Choroid plexus epithelial cell (primary cell): ENCODE data around the gene TAS2R4.
A peak's percentile ranks its signal among the peaks of the same experiment; 100 is the strongest.
"Not testable (repeated sequence)": the region's sequence is repeated elsewhere in the genome, so short reads cannot be mapped to it uniquely, and the experiment has no call there.

Experiments
- DNase-seq: peaks from one replicate; pipeline ENCODE4 v3.0.0-alpha.2; 2010; ENCODE audit warnings: low read depth
- H3K4me3 ChIP-seq: 2 replicates; pipeline ENCODE4 v1.5.1; 2011; ENCODE audit warnings: low read depth, mild to moderate bottlenecking, control low read depth, low read length, moderate library complexity
- TF ChIP-seq, protein P1 (sequence below): conservative IDR thresholded peaks from 2 replicates; pipeline ENCODE4 v1.5.1; 2011; ENCODE audit warnings: low read depth, mild to moderate bottlenecking, control low read depth, inconsistent platforms, low read length, moderate library complexity

TAS2R4 gene

GRCh38 chr7:141785706-141786552, 9.5 kb downstream of the TAS2R4 start:
- TF ChIP-seq, protein P1, sequence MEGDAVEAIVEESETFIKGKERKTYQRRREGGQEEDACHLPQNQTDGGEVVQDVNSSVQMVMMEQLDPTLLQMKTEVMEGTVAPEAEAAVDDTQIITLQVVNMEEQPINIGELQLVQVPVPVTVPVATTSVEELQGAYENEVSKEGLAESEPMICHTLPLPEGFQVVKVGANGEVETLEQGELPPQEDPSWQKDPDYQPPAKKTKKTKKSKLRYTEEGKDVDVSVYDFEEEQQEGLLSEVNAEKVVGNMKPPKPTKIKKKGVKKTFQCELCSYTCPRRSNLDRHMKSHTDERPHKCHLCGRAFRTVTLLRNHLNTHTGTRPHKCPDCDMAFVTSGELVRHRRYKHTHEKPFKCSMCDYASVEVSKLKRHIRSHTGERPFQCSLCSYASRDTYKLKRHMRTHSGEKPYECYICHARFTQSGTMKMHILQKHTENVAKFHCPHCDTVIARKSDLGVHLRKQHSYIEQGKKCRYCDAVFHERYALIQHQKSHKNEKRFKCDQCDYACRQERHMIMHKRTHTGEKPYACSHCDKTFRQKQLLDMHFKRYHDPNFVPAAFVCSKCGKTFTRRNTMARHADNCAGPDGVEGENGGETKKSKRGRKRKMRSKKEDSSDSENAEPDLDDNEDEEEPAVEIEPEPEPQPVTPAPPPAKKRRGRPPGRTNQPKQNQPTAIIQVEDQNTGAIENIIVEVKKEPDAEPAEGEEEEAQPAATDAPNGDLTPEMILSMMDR, result peak; percentile 81

DNA sequence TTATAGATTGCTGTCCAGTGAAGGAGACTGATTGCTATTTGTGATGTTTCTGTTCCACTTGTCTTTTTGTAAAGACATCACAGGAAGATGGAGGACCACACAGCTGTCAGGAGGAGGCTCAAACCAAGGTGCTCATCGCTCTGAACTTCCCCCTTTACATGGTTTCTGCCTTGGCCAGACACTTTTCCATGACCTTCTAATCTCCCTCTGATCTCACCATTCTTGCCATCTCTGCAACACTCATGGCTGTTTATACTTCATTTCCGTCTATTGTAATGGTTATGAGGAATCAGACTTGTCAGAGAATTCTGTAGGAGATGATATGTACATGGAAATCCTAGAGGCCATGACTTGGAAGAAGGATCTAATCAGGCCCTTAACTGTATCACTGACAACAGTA, 11.8 kb downstream of the TAS2R4 start:
- TF ChIP-seq, protein P1, result no peak
- no peak for DNase-seq
- no peak overlapping the region for H3K4me3 ChIP-seq

More at GRCh38 chr7:141785706-141786552, 9.5 kb downstream of the TAS2R4 start:
- H3K4me3 ChIP-seq, result no peak overlapping the region
- peak; percentile 78 for DNase-seq

GRCh38 chr7:141789917-141790316, 13.4 kb downstream of the TAS2R4 start, which contains the start of gene TAS2R5:
Gene TAS2R5 (plus strand): TSS chr7:141790217. CDS start chr7:141790362, 145 bp downstream.
- DNase-seq, result no peak
- H3K4me3 ChIP-seq, result no peak within 1 kb of the TSS
- TF ChIP-seq, protein P1, result no peak

DNA sequence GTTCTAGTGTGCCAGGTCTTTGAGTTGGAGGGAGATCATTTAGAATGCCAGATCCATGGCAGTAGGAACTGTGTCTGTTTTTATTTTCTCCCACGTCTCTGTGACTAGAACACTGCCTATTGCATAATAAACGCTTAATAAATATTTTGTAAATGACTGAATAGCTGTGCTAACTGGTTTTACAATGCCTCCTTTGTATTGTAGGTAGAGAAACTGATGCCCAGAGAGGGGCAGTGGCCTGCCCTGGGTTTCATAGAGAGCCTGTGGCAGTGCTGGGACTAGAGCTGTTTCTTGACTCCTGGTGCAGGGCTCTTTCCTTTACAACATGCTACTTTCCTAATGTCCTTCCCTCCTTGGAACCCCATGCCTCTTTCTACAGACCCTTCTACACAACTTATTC, 16.1 kb downstream of the TAS2R4 start:
- TF ChIP-seq, protein P1, result no peak
- no peak for DNase-seq
- no peak overlapping the region for H3K4me3 ChIP-seq

- DNase-seq, result peak; percentile 2
- H3K4me3 ChIP-seq, result no peak overlapping the region
- TF ChIP-seq, protein P1, result no peak
Measured at GRCh38 chr7:141820067-141820466, 43.6 kb downstream of the TAS2R4 start.

GRCh38 chr7:141822432-141822831, 46.0 kb downstream of the TAS2R4 start:
- not testable (repeated sequence) for DNase-seq, H3K4me3 ChIP-seq
